Heart left ventricle (tissue), 16 donors: ENCODE measurements around the gene FOXP2. TPM values are rescaled to one million over a fixed set of nuclear protein-coding genes. Genes with fewer than 3 reads are reported as not detected.

Experiments
- ATAC-seq, 4 donors: fragments of 200-7000 bp; cut with Tn5 transposase; one replicate each; pipeline ENCODE4 v1.9.1; 2020 to 2022; ENCODE audit warnings: moderate library complexity in 4 of 4, mild to moderate bottlenecking in 3 of 4, moderate number of reproducible peaks in 1 of 4
- DNase-seq, 5 donors: peaks; one replicate each; pipeline ENCODE4 v3.0.0-alpha.2; 2020
- H3K27ac ChIP-seq, 12 donors: fragments of 200-600 bp; sonication (generic) in 4 of 12; one replicate each; pipeline versions ENCODE4 v1.5.0 to v1.8.0; 2016 to 2022; ENCODE audit warnings: mild to moderate bottlenecking in 2 of 12
- H3K27me3 ChIP-seq, 9 donors: fragments of 200-600 bp; sonication (generic) in 2 of 9; one replicate each; pipeline versions ENCODE4 v1.5.1 to v1.8.0; 2016 to 2022; ENCODE audit warnings: mild to moderate bottlenecking in 3 of 9
- H3K36me3 ChIP-seq, 9 donors: fragments of 200-600 bp; sonication (generic) in 2 of 9; one replicate each; pipeline versions ENCODE4 v1.5.0 to v1.8.0; 2018 to 2022; ENCODE audit warnings: mild to moderate bottlenecking in 2 of 9
- H3K4me1 ChIP-seq, 12 donors: fragments of 200-600 bp; sonication (generic) in 4 of 12; one replicate each; pipeline versions ENCODE4 v1.5.0 to v1.8.0; 2016 to 2022; ENCODE audit warnings: mild to moderate bottlenecking in 3 of 12
- H3K4me3 ChIP-seq, 12 donors: fragments of 200-600 bp; sonication (generic) in 4 of 12; one replicate each; pipeline versions ENCODE4 v1.5.0 to v1.8.0; 2017 to 2022; ENCODE audit warnings: mild to moderate bottlenecking in 9 of 12, moderate library complexity in 4 of 12
- H3K9me3 ChIP-seq, 12 donors: fragments of 200-600 bp; sonication (generic) in 4 of 12; one replicate each; pipeline versions ENCODE4 v1.5.0 to v1.8.0; 2016 to 2022; ENCODE audit warnings: mild to moderate bottlenecking in 1 of 12
- CTCF ChIP-seq, 12 donors: fragments of 200-600 bp; sonication (generic) in 4 of 12; IDR thresholded peaks; one replicate each; pipeline versions ENCODE4 v1.5.0 to v1.8.0; 2018 to 2022; ENCODE audit warnings: antibody characterized with exemption in 12 of 12, mild to moderate bottlenecking in 5 of 12
- POLR2A ChIP-seq, 2 donors: fragments of 450-650 bp; IDR thresholded peaks; one replicate each; pipeline ENCODE4 v1.6.1; 2017; ENCODE audit warnings: antibody characterized with exemption in 2 of 2, mild to moderate bottlenecking in 2 of 2, moderate library complexity in 2 of 2
- WGBS, 4 donors: extraction: QIAGEN DNeasy Blood & Tissue Kit in 2 of 4; methylation state at CpG; one replicate each; pipeline versions ENCODE4 v1.1.5 to v1.1.7; 2013 to 2018; 5-methylcytosine and 5-hydroxymethylcytosine counted together
- intact Hi-C, 10 donors: fragments of 100-400 bp; cut with DNase I; formaldehyde crosslinking; loops; one replicate each; pipeline versions ENCODE4 v1.11.1 to v1.14.2; 2022
- microRNA-seq, 4 donors: library from miRNA; unstranded; fragments of <30 nt; microRNA quantifications; one replicate each; pipeline versions ENCODE4 to v1.2.0, GENCODE V29; 2017 to 2020
- polyA plus RNA-seq, 2 donors: library from polyadenylated mRNA; stranded (reverse); fragments of 200-250 nt; gene quantifications; one replicate each; pipeline ENCODE4 v1.2.3, GENCODE V29; 2013
- total RNA-seq, 9 donors: library from RNA; depleted of rRNA in 2 of 9; stranded (reverse); fragments of >200 nt in 2 of 9; fragmentation: NEBNext Ultra II Directional in 3 of 9; extraction: Animal tissue kit (Norgen Biotek cat#: 25700) in 3 of 9; gene quantifications; one replicate each; pipeline versions ENCODE4 v1.1.0 to v1.2.4, GENCODE V29; 2016 to 2023
- donor health status: ischemic (EF 13 %, LVEDD 7.1; RV severe dilation, severe dysfunction).
- donor health status: healthy with polysubstance abuse.
- donor health status: DM: no; HTN: yes; CAD: no.
- donor health status: DM: no; HTN: no; CAD: no.
- donor health status: ischemic (EF 25% LVEDD 6.9; RV normal size, moderate dysfunction).
- donor health status: ischemic (EF 25% LVEDD 5.7; RV mildly dilated, moderate dysfunction).
- donor health status: healthy.
- donor health status: DM: yes; HTN: yes; CAD: no.
- donor health status: ischemic (EF 35%, LVEDD 5.7; RV mildly dilated, moderate dysfunction).
- donor health status: nonischemic (EF 11% LVEDD 7.7; RV severe dilation, severe dysfunction).
- donor health status: DM: yes; HTN: yes; CAD: no.
- donor health status: PGD.
- donor health status: ischemic (EF 29% LVEDD 5.4; RV normal size, mild dysfunction).
- donor health status: nonischemic (EF 23%, LVEDD 6.1; RV moderate dilation, normal function).

The FOXP2 gene
- total and polyA plus RNA-seq, 11 donors = 0.25 to 3.7 (median 1.9) TPM

GRCh38 chr7:114723308-114723707 lies 308.7 kb downstream of the FOXP2 start:
- TF ChIP-seq POLR2A (IDR thresholded peaks at IDR 0.05) (no peak), CTCF (IDR thresholded peaks at IDR 0.05) (no peak)
- intact Hi-C loops = no loop called here
- ATAC-seq (no peak), DNase-seq (no peak)
- H3K27ac ChIP-seq = no peak overlapping the region
- H3K4me3 ChIP-seq = no peak overlapping the region
- H3K4me1 ChIP-seq = no peaks in the 10 kb centered on the region
- H3K9me3 ChIP-seq = peaks cover 0 to 7% (median 0%) of the 10 kb centered on the region in 12 donors
- 68 to 75% (median 70%) methylated on average over 1 of the region's 1 CpG for WGBS, 4 donors
- H3K36me3 ChIP-seq = no peaks in the 10 kb centered on the region
- H3K27me3 ChIP-seq = no peaks in the 10 kb centered on the region

- Histone ChIP-seq H3K4me3 (no peak overlapping the region), H3K4me1 (no peaks in the 10 kb centered on the region), H3K27me3 (no peaks in the 10 kb centered on the region), H3K36me3 (no peaks in the 10 kb centered on the region), H3K27ac (no peak overlapping the region), H3K9me3 (no peaks in the 10 kb centered on the region)
- TF ChIP-seq CTCF (IDR thresholded peaks at IDR 0.05) = no peak
- TF ChIP-seq POLR2A (IDR thresholded peaks at IDR 0.05) = no peak
- DNase-seq = no peak
- intact Hi-C loops = no loop called here
- WGBS, 4 donors = 52 to 65% (median 57%) methylated on average over 2 of the region's 2 CpGs
- no peak for ATAC-seq
Measured at GRCh38 chr7:114740095-114740494, 325.5 kb downstream of the FOXP2 start.

- Histone ChIP-seq H3K27me3 (no peaks in the 10 kb centered on the region), H3K36me3 (no peaks in the 10 kb centered on the region), H3K4me3 (no peak overlapping the region), H3K4me1 (no peaks in the 10 kb centered on the region), H3K27ac (no peak overlapping the region), H3K9me3 (no peaks in the 10 kb centered on the region)
- WGBS, 4 donors = 85 to 94% (median 91%) methylated on average over 7 of the region's 7 CpGs
- intact Hi-C loops = no loop called here
- ATAC-seq = no peak
- no peak for DNase-seq
- TF ChIP-seq POLR2A (IDR thresholded peaks at IDR 0.05) (no peak), CTCF (IDR thresholded peaks at IDR 0.05) (no peak)
Measured at GRCh38 chr7:114740941-114741340, 326.3 kb downstream of the FOXP2 start.

- ATAC-seq (no peak), DNase-seq (no peak)
- Histone ChIP-seq H3K4me1 (no peaks in the 10 kb centered on the region), H3K27me3 (no peaks in the 10 kb centered on the region), H3K9me3 (no peaks in the 10 kb centered on the region), H3K27ac (no peak overlapping the region), H3K4me3 (no peak overlapping the region), H3K36me3 (no peaks in the 10 kb centered on the region)
- TF ChIP-seq POLR2A (IDR thresholded peaks at IDR 0.05) = no peak
- no peak for TF ChIP-seq CTCF (IDR thresholded peaks at IDR 0.05)
- 88 to 95% (median 92%) methylated on average over 1 of the region's 1 CpG for WGBS, 4 donors
- intact Hi-C loops = no loop called here
Measured at GRCh38 chr7:114741911-114742310, 327.3 kb downstream of the FOXP2 start.

Small RNA genes lying within 50 kb of the gene (microRNA-seq; reads per million reads assigned to microRNA genes)
- 0 reads per million in 4 donors for gene MIR3666
